Common myeloid progenitor, CD34-positive (primary cell): ENCODE results near the gene CTH.
A peak's percentile ranks its signal among the peaks of the same experiment; 100 is the strongest.
"Not testable (repeated sequence)": the region's sequence is repeated elsewhere in the genome, so short reads cannot be mapped to it uniquely, and the experiment has no call there.

Source experiments
- CTCF ChIA-PET: fragments of 350-600 bp; sonication (Branson Sonifier 250); formaldehyde crosslinking; loops from one replicate; lab custom pipeline; 2021; ENCODE audit warnings: antibody characterized with exemption; lab: Charles Lee
- POLR2A ChIA-PET: fragments of 350-600 bp; sonication (Branson Sonifier 250); formaldehyde crosslinking; loops from one replicate; lab custom pipeline; 2021; ENCODE audit warnings: antibody characterized with exemption; lab: Charles Lee
- DNase-seq, 3 donors: peaks; one replicate each; pipeline versions ENCODE4 v3.0.0 to v3.0.0-alpha.2; 2013
- H3K27ac ChIP-seq, 2 experiments: 1 replicate in 1 of 2; 2 replicates in 1 of 2; pipeline ENCODE4 v1.7.0; 2013; ENCODE audit warnings: inconsistent platforms in 2 of 2, low read length in 2 of 2, mild to moderate bottlenecking in 2 of 2, low read depth in 1 of 2, moderate library complexity in 1 of 2; ENCODE audit not compliant: severe bottlenecking in 2 of 2, insufficient read depth in 1 of 2, poor library complexity in 1 of 2
- H3K27me3 ChIP-seq, 5 experiments: replicated peaks in 2 of 5; 1 replicate in 3 of 5; 2 replicates in 2 of 5; pipeline versions ENCODE4 v1.6.1 to v1.7.0; 2013; ENCODE audit warnings: low read length in 4 of 5, mild to moderate bottlenecking in 2 of 5, moderate library complexity in 2 of 5, inconsistent platforms in 1 of 5; ENCODE audit not compliant: insufficient read depth in 5 of 5, control insufficient read depth in 4 of 5
- H3K36me3 ChIP-seq, 4 experiments: 1 replicate in 2 of 4; 2 replicates in 2 of 4; pipeline versions ENCODE4 v1.6.1 to v1.7.0; 2013; ENCODE audit warnings: low read length in 3 of 4, control low read depth in 1 of 4, mild to moderate bottlenecking in 1 of 4; ENCODE audit not compliant: control insufficient read depth in 4 of 4, insufficient read depth in 4 of 4
- H3K4me1 ChIP-seq, 4 experiments: 1 replicate in 3 of 4; 2 replicates in 1 of 4; pipeline versions ENCODE4 v1.6.1 to v1.7.1; 2013; ENCODE audit warnings: low read length in 3 of 4, mild to moderate bottlenecking in 3 of 4, control low read depth in 1 of 4, inconsistent platforms in 1 of 4, moderate library complexity in 1 of 4; ENCODE audit not compliant: control insufficient read depth in 4 of 4, insufficient read depth in 4 of 4; ENCODE audit errors: control extremely low read depth in 1 of 4
- H3K4me3 ChIP-seq, 7 experiments: 1 replicate in 4 of 7; 2 replicates in 3 of 7; pipeline versions ENCODE4 v1.5.1 to v1.7.0; 2013; ENCODE audit warnings: mild to moderate bottlenecking in 7 of 7, low read length in 6 of 7, moderate library complexity in 6 of 7, inconsistent platforms in 2 of 7, low read depth in 2 of 7, control low read depth in 1 of 7; ENCODE audit not compliant: insufficient read depth in 4 of 7, control insufficient read depth in 1 of 7; ENCODE audit errors: extremely low read depth in 1 of 7
- H3K9me3 ChIP-seq, 5 experiments: 1 replicate in 4 of 5; 2 replicates in 1 of 5; pipeline versions ENCODE4 v1.6.1 to v1.7.1; 2013; ENCODE audit warnings: low read length in 4 of 5, mild to moderate bottlenecking in 2 of 5, inconsistent platforms in 1 of 5, low read depth in 1 of 5, moderate library complexity in 1 of 5; ENCODE audit not compliant: control insufficient read depth in 4 of 5, insufficient read depth in 2 of 5; ENCODE audit errors: control extremely low read depth in 1 of 5
- WGBS: methylation state at CpG from one replicate; pipeline ENCODE4 v1.1.5; 2013; ENCODE audit not compliant: insufficient coverage; 5-methylcytosine and 5-hydroxymethylcytosine counted together

CTH gene

GRCh38 chr1:70403759-70404158 lies 7.3 kb upstream of the CTH start:
- Histone ChIP-seq H3K4me3 (no peak overlapping the region), H3K27ac (no peak overlapping the region), H3K4me1 (no peaks in the 10 kb centered on the region), H3K27me3 (no peaks in the 10 kb centered on the region), H3K9me3 (no peaks in the 10 kb centered on the region), H3K36me3 (no peaks in the 10 kb centered on the region)
- ChIA-PET CTCF (no interaction called here), POLR2A (no interaction called here)
- no peak for DNase-seq
- 100% methylated on average over 1 of the region's 2 CpGs for WGBS

- Histone ChIP-seq H3K27ac (no peak overlapping the region), H3K36me3 (no peaks in the 10 kb centered on the region), H3K9me3 (no peaks in the 10 kb centered on the region), H3K27me3 (no peaks in the 10 kb centered on the region), H3K4me1 (peaks cover 3 to 8% (median 6%) of the 10 kb centered on the region in 4 experiments), H3K4me3 (no peak overlapping the region)
- CTCF ChIA-PET, result no interaction called here
- POLR2A ChIA-PET, result no interaction called here
- WGBS, result 94% methylated on average over 8 of the region's 12 CpGs
- no peak for DNase-seq
Measured at GRCh38 chr1:70405780-70406416, 5.2 kb upstream of the CTH start.

- Histone ChIP-seq H3K36me3 (no peaks in the 10 kb centered on the region), H3K27me3 (no peaks in the 10 kb centered on the region), H3K4me1 (peaks cover 11 to 17% (median 12%) of the 10 kb centered on the region in 4 experiments), H3K9me3 (no peaks in the 10 kb centered on the region), H3K27ac (no peak overlapping the region), H3K4me3 (no peak overlapping the region)
- no peak for DNase-seq
- ChIA-PET POLR2A (no interaction called here), CTCF (no interaction called here)
- WGBS, result 100% methylated on average over 1 of the region's 2 CpGs
Measured at GRCh38 chr1:70409136-70409535, 1.9 kb upstream of the CTH start.

GRCh38 chr1:70411360-70411844 lies 334 bp downstream of the CTH start:
- ChIA-PET CTCF (interaction anchor here (0.8 to 1.3 kb wide), 3 partner anchors 8 to 117 kb away, joined by 3 to 4 read pairs (median 4); no protein-coding TSS in a partner anchor), POLR2A (interaction anchor here (0.8 to 1.9 kb wide), 2 partner anchors 30 to 57 kb away, joined by 3 to 12 read pairs; partner anchors contain the start of gene ANKRD13C)

GRCh38 chr1:70415882-70416281 lies 4.8 kb downstream of the CTH start:
- Histone ChIP-seq H3K9me3 (no peaks in the 10 kb centered on the region), H3K27ac (no peak overlapping the region), H3K36me3 (no peaks in the 10 kb centered on the region), H3K4me3 (no peak overlapping the region), H3K27me3 (no peaks in the 10 kb centered on the region), H3K4me1 (peaks cover 5 to 9% (median 7%) of the 10 kb centered on the region in 4 experiments)
- CTCF ChIA-PET, result no interaction called here
- no peak for DNase-seq
- POLR2A ChIA-PET, result no interaction called here
- WGBS, result 100% methylated on average over 2 of the region's 4 CpGs

More at GRCh38 chr1:70411360-70411844, 334 bp downstream of the CTH start:
- peaks cover 11 to 17% (median 12%) of the 10 kb centered on the region in 4 experiments for H3K4me1 ChIP-seq
- peak overlapping the region; percentile 90 to 92 for H3K27ac ChIP-seq
- H3K36me3 ChIP-seq, result no peaks in the 10 kb centered on the region
- no peaks in the 10 kb centered on the region for H3K9me3 ChIP-seq
- DNase-seq, result peak in 2 of 3 donors; percentile 29 to 52
- peak overlapping the region; percentile 65 to 97 (median 88) for H3K4me3 ChIP-seq
- no peaks in the 10 kb centered on the region for H3K27me3 ChIP-seq
- WGBS, result under 1% methylated on average over 10 of the region's 17 CpGs

- CTCF ChIA-PET, result interaction anchor here (1.4 kb wide), 1 partner anchor 8 kb away, joined by 3 read pairs; the partner anchor contains the start of gene CTH
- H3K9me3 ChIP-seq, H3K4me3 ChIP-seq, H3K27ac ChIP-seq, H3K4me1 ChIP-seq, H3K27me3 ChIP-seq, POLR2A ChIA-PET, DNase-seq, H3K36me3 ChIP-seq: not testable (repeated sequence)
- no CpG with 5 or more reads among the region's 4 CpGs for WGBS
Measured at GRCh38 chr1:70418973-70419734, 8.1 kb downstream of the CTH start.

GRCh38 chr1:70420320-70420719 lies 9.3 kb downstream of the CTH start:
- Histone ChIP-seq H3K27me3 (no peaks in the 10 kb centered on the region), H3K27ac (no peak overlapping the region), H3K4me3 (no peak overlapping the region), H3K36me3 (no peaks in the 10 kb centered on the region), H3K4me1 (no peaks in the 10 kb centered on the region), H3K9me3 (no peaks in the 10 kb centered on the region)
- CTCF ChIA-PET, result interaction anchor here (1.4 kb wide), 1 partner anchor 9 kb away, joined by 3 read pairs; the partner anchor contains the start of gene CTH
- WGBS, result 100% methylated on average over 3 of the region's 4 CpGs
- POLR2A ChIA-PET, result no interaction called here
- no peak for DNase-seq
